Fibroblast of mammary gland (primary cell): ENCODE data around the gene VTI1B.

Experiments
- DNase-seq: peaks from one replicate; pipeline ENCODE4 v3.0.0-alpha.2; 2010; ENCODE audit warnings: low read depth
- H3K4me3 ChIP-seq: 2 replicates; pipeline ENCODE4 v1.5.1; 2011; ENCODE audit warnings: low read depth, mild to moderate bottlenecking, low read length, moderate library complexity; ENCODE audit not compliant: control insufficient read depth
- CTCF ChIP-seq: conservative IDR thresholded peaks from 2 replicates; pipeline ENCODE4 v1.5.1; 2011; ENCODE audit warnings: low read depth, low read length, inconsistent platforms; ENCODE audit not compliant: control insufficient read depth, insufficient read depth

The VTI1B gene

GRCh38 chr14:67623114-67623513 lies 51.3 kb downstream of the VTI1B start:
- DNase-seq: peak; percentile 49
- no peak for TF ChIP-seq CTCF
- no peak overlapping the region for H3K4me3 ChIP-seq

- H3K4me3 ChIP-seq: no peak overlapping the region
- TF ChIP-seq CTCF: no peak
- peak; percentile 81 for DNase-seq
Observed at GRCh38 chr14:67622675-67623074, 51.8 kb downstream of the VTI1B start.

GRCh38 chr14:67620217-67620785 lies 54.1 kb downstream of the VTI1B start:
- H3K4me3 ChIP-seq: peak overlapping the region; percentile 66
- DNase-seq: no peak
- no peak for TF ChIP-seq CTCF

GRCh38 chr14:67619446-67620216 lies 54.8 kb downstream of the VTI1B start, which contains the start of gene ARG2:
Gene ARG2 (plus strand): TSS chr14:67619920. CDS start chr14:67619978, 58 bp downstream.
- peak within 1 kb of the TSS; percentile 66 for H3K4me3 ChIP-seq
- peak; percentile 89 for DNase-seq
- TF ChIP-seq CTCF: no peak

GRCh38 chr14:67618617-67619063 lies 55.8 kb downstream of the VTI1B start:
- H3K4me3 ChIP-seq: no peak overlapping the region
- DNase-seq: peak; percentile 82
- peak; percentile 81 for TF ChIP-seq CTCF

- H3K4me3 ChIP-seq: no peak overlapping the region
- DNase-seq: no peak
- no peak for TF ChIP-seq CTCF
Observed at GRCh38 chr14:67610491-67610890, 63.9 kb downstream of the VTI1B start.
